HEK293 (cell line): ENCODE results near the gene PARP8.

ENCODE experiments used
- CTCF ChIA-PET: fragments of 350-600 bp; formaldehyde crosslinking; extraction: SDS; loops from one replicate; lab custom pipeline; 2021; ENCODE audit warnings: antibody characterized with exemption; lab: Yijun Ruan, JAX
- POLR2A ChIA-PET: fragments of 300-600 bp; formaldehyde crosslinking; extraction: SDS; loops from one replicate; lab custom pipeline; 2020; ENCODE audit warnings: antibody characterized with exemption, inconsistent platforms; lab: Yijun Ruan, JAX
- H3K27ac ChIP-seq: fragments of 200-500 bp; sonication (Bioruptor generic); 2 replicates; pipeline ENCODE4 v1.5.1; 2014; ENCODE audit warnings: low read depth, low read length, control low read depth, inconsistent platforms; ENCODE audit errors: extremely low read depth
- H3K36me3 ChIP-seq, 2 experiments: fragments of 200-500 bp in 1 of 2; sonication (Bioruptor generic) in 1 of 2; 1 replicate in 1 of 2; 2 replicates in 1 of 2; pipeline ENCODE4 v1.5.1; 2014 to 2017; ENCODE audit warnings: inconsistent platforms in 2 of 2, low read length in 2 of 2; ENCODE audit not compliant: control insufficient read depth in 2 of 2, insufficient read depth in 1 of 2
- H3K4me1 ChIP-seq: fragments of 200-500 bp; sonication (Bioruptor generic); 2 replicates; pipeline ENCODE4 v1.5.1; 2014; ENCODE audit warnings: mild to moderate bottlenecking, low read length, inconsistent platforms; ENCODE audit not compliant: control insufficient read depth, insufficient read depth
- H3K4me3 ChIP-seq: 2 replicates; pipeline ENCODE4 v1.5.1; 2011; ENCODE audit warnings: low read depth, mild to moderate bottlenecking, control low read depth, low read length, moderate library complexity
- H3K9me3 ChIP-seq: fragments of 200-500 bp; sonication (Bioruptor generic); 2 replicates; pipeline ENCODE4 v1.5.1; 2014; ENCODE audit warnings: low read depth, low read length, inconsistent platforms; ENCODE audit not compliant: control insufficient read depth, insufficient read depth
- BCL11A ChIP-seq: fragments of 450-650 bp; formaldehyde crosslinking; IDR thresholded peaks from 2 replicates; pipeline ENCODE4 v1.5.1; 2016; ENCODE audit warnings: low read depth, missing biosample characterization, missing genetic modification characterization
- GFI1B ChIP-seq: fragments of 450-650 bp; formaldehyde crosslinking; IDR thresholded peaks from 2 replicates; pipeline ENCODE4 v1.5.1; 2016; ENCODE audit warnings: missing biosample characterization, missing genetic modification characterization
- KLF1 ChIP-seq: fragments of 450-650 bp; formaldehyde crosslinking; IDR thresholded peaks from 2 replicates; pipeline ENCODE4 v1.5.1; 2016; ENCODE audit warnings: missing biosample characterization, missing genetic modification characterization
- KLF10 ChIP-seq: fragments of 450-650 bp; IDR thresholded peaks from 2 replicates; pipeline ENCODE4 v1.5.1; 2018; ENCODE audit warnings: missing biosample characterization, mild to moderate bottlenecking, missing genetic modification characterization
- OSR2 ChIP-seq: fragments of 450-650 bp; formaldehyde crosslinking; IDR thresholded peaks from 2 replicates; pipeline ENCODE4 v1.5.1; 2016; ENCODE audit warnings: missing biosample characterization, missing genetic modification characterization
- RBAK ChIP-seq: fragments of 450-650 bp; formaldehyde crosslinking; IDR thresholded peaks from 2 replicates; pipeline ENCODE4 v1.5.1; 2016; ENCODE audit warnings: missing biosample characterization, missing genetic modification characterization
- WT1 ChIP-seq: fragments of 450-650 bp; formaldehyde crosslinking; IDR thresholded peaks from 2 replicates; pipeline ENCODE4 v1.5.1; 2016; ENCODE audit warnings: missing biosample characterization, missing genetic modification characterization
- ZBTB7A ChIP-seq: fragments of 450-650 bp; formaldehyde crosslinking; IDR thresholded peaks from 2 replicates; pipeline ENCODE4 v1.5.1; 2016; ENCODE audit warnings: low read depth, missing biosample characterization, missing genetic modification characterization
- ZNF10 ChIP-seq: fragments of 450-650 bp; formaldehyde crosslinking; IDR thresholded peaks from 2 replicates; pipeline ENCODE4 v1.5.1; 2017; ENCODE audit warnings: missing biosample characterization, missing genetic modification characterization
- ZNF157 ChIP-seq: fragments of 450-650 bp; formaldehyde crosslinking; IDR thresholded peaks from 2 replicates; pipeline ENCODE4 v1.5.1; 2016; ENCODE audit warnings: missing biosample characterization, missing genetic modification characterization
- ZNF211 ChIP-seq: fragments of 450-650 bp; formaldehyde crosslinking; IDR thresholded peaks from 2 replicates; pipeline ENCODE4 v1.5.1; 2016; ENCODE audit warnings: low read depth, missing biosample characterization, missing genetic modification characterization
- ZNF24 ChIP-seq: fragments of 450-650 bp; formaldehyde crosslinking; IDR thresholded peaks from 2 replicates; pipeline ENCODE4 v1.5.1; 2016; ENCODE audit warnings: missing biosample characterization, missing genetic modification characterization
- ZNF311 ChIP-seq: fragments of 450-650 bp; formaldehyde crosslinking; IDR thresholded peaks from 2 replicates; pipeline ENCODE4 v1.5.1; 2017; ENCODE audit warnings: missing biosample characterization, missing genetic modification characterization, borderline replicate concordance
- ZNF324 ChIP-seq: fragments of 450-650 bp; formaldehyde crosslinking; IDR thresholded peaks from 2 replicates; pipeline ENCODE4 v1.5.1; 2016; ENCODE audit warnings: missing biosample characterization, missing genetic modification characterization
- ZNF350 ChIP-seq: fragments of 450-650 bp; formaldehyde crosslinking; IDR thresholded peaks from 2 replicates; pipeline ENCODE4 v1.5.0; 2017; ENCODE audit warnings: missing biosample characterization, mild to moderate bottlenecking, missing genetic modification characterization
- ZNF391 ChIP-seq: fragments of 450-650 bp; formaldehyde crosslinking; IDR thresholded peaks from 2 replicates; pipeline ENCODE4 v1.5.1; 2016; ENCODE audit warnings: low read depth, missing biosample characterization, missing genetic modification characterization, borderline replicate concordance
- ZNF426 ChIP-seq: fragments of 450-650 bp; formaldehyde crosslinking; IDR thresholded peaks from 2 replicates; pipeline ENCODE4 v1.5.1; 2017; ENCODE audit warnings: missing biosample characterization, missing genetic modification characterization, mild to moderate bottlenecking, inconsistent platforms, moderate library complexity
- ZNF530 ChIP-seq: fragments of 450-650 bp; formaldehyde crosslinking; IDR thresholded peaks from 2 replicates; pipeline ENCODE4 v1.5.1; 2016; ENCODE audit warnings: low read depth, missing biosample characterization, missing genetic modification characterization
- ZNF544 ChIP-seq: fragments of 450-650 bp; formaldehyde crosslinking; IDR thresholded peaks from 2 replicates; pipeline ENCODE4 v1.5.0; 2017; ENCODE audit warnings: missing biosample characterization, missing genetic modification characterization
- ZNF660 ChIP-seq: fragments of 450-650 bp; IDR thresholded peaks from 2 replicates; pipeline ENCODE4 v1.5.1; 2018; ENCODE audit warnings: missing biosample characterization, mild to moderate bottlenecking, missing genetic modification characterization
- ZNF76 ChIP-seq: fragments of 450-650 bp; formaldehyde crosslinking; IDR thresholded peaks from 2 replicates; pipeline ENCODE4; 2016; ENCODE audit warnings: low read depth, missing biosample characterization, missing genetic modification characterization, borderline replicate concordance
- TF ChIP-seq, protein P1 (sequence below): fragments of 450-650 bp; formaldehyde crosslinking; optimal IDR thresholded peaks from 2 replicates; pipeline ENCODE3; 2016; ENCODE audit warnings: missing biosample characterization, mild to moderate bottlenecking, missing genetic modification characterization
- TF ChIP-seq, protein P2 (sequence below): fragments of 450-650 bp; formaldehyde crosslinking; IDR thresholded peaks from 2 replicates; pipeline ENCODE4 v1.5.1; 2017; ENCODE audit warnings: missing biosample characterization, missing genetic modification characterization
- TF ChIP-seq, protein P3 (sequence below): fragments of 450-650 bp; formaldehyde crosslinking; IDR thresholded peaks from 2 replicates; pipeline ENCODE4 v1.5.1; 2016; ENCODE audit warnings: missing biosample characterization, missing genetic modification characterization

The PARP8 gene

DNA sequence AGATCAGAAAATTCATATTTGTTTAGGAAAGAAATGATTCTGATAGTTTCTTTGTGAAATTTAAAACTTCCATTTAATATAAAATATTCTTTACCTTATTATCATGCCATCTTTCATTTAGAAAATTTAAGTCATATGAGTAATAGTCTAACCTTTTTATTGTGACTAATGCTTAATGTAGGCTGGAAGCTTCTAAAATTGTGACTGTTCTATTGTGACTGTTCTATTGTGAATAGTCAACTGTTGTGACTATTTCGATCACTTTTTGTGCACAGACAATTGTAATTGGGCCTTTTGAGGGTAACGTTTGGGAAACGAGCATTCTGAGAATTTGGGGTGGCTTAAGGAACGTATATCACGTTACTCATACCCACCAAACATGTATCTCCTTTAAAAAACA lies 100.0 kb downstream of the PARP8 start (continued):
- TF ChIP-seq, protein P1, sequence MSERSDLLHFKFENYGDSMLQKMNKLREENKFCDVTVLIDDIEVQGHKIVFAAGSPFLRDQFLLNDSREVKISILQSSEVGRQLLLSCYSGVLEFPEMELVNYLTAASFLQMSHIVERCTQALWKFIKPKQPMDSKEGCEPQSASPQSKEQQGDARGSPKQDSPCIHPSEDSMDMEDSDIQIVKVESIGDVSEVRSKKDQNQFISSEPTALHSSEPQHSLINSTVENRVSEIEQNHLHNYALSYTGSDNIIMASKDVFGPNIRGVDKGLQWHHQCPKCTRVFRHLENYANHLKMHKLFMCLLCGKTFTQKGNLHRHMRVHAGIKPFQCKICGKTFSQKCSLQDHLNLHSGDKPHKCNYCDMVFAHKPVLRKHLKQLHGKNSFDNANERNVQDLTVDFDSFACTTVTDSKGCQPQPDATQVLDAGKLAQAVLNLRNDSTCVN (tag by site-specific recombination), result no peak
- no peak for TF ChIP-seq ZNF311

DNA sequence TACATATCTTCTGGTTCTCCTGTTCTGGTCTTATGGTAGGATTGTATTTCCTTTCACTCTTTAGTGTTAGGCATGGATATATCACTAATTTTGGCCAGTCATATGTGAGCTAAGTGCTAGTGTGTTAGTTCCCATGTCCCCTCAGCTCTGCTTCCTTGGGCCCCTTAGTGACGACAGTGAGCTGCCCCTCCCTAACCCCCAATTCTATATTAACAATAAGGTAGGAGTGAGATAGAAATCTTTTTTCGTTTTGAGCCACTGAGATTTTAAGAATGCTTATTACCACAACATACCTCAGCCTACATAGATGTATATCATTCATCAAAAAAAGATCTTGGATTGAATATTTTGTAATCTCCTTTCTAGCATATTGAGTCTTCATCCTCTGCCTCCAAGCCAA lies 100.5 kb downstream of the PARP8 start:
- CTCF ChIA-PET, result no interaction called here

DNA sequence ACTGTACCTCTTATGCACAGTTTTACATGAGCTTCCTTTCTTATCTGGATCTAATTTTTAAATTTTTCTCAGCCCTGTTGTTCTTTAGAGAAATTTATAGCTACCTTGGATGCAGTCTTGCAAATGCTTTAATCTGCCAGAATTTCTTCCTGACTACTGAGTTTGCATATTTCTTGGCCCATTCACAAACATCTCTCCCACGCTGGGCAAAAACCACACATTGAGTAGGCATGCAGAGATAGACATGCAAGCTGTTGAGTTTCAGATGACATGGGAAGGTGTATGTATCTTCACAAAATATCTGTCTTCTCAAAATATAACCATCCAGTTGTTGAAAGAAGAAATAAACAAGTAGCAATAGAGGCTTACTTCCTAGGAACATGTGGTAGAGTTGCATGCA lies 101.2 kb downstream of the PARP8 start:
- ChIA-PET POLR2A (no interaction called here), CTCF (interaction anchor here (0.6 to 1.2 kb wide), 3 partner anchors 8 to 757 kb away, joined by 3 read pairs; no protein-coding TSS in a partner anchor)
- no peaks in the 10 kb centered on the region for H3K4me1 ChIP-seq
- H3K27ac ChIP-seq, result no peak overlapping the region
- H3K9me3 ChIP-seq, result no peaks in the 10 kb centered on the region
- no peak for TF ChIP-seq ZBTB7A (tag by site-specific recombination)
- H3K36me3 ChIP-seq, result peaks cover 3 to 7% of the 10 kb centered on the region in 2 experiments
- no peak overlapping the region for H3K4me3 ChIP-seq

More for the DNA sequence above, 100.5 kb downstream of the PARP8 start:
- Histone ChIP-seq H3K36me3 (peaks cover 6 to 7% of the 10 kb centered on the region in 2 experiments), H3K4me3 (no peak overlapping the region), H3K4me1 (no peaks in the 10 kb centered on the region), H3K9me3 (no peaks in the 10 kb centered on the region), H3K27ac (no peak overlapping the region)
- POLR2A ChIA-PET, result no interaction called here
- TF ChIP-seq ZNF324 (tag by site-specific recombination) (no peak), ZNF544 (no peak), ZNF24 (tag by site-specific recombination) (no peak), GFI1B (no peak), KLF1 (tag by site-specific recombination) (no peak), ZNF76 (no peak), ZNF211 (tag by site-specific recombination) (no peak), RBAK (no peak), ZNF391 (no peak), KLF10 (tag by site-specific recombination) (no peak), BCL11A (tag by site-specific recombination) (no peak), ZNF350 (tag by site-specific recombination) (no peak)
- TF ChIP-seq, protein P2, sequence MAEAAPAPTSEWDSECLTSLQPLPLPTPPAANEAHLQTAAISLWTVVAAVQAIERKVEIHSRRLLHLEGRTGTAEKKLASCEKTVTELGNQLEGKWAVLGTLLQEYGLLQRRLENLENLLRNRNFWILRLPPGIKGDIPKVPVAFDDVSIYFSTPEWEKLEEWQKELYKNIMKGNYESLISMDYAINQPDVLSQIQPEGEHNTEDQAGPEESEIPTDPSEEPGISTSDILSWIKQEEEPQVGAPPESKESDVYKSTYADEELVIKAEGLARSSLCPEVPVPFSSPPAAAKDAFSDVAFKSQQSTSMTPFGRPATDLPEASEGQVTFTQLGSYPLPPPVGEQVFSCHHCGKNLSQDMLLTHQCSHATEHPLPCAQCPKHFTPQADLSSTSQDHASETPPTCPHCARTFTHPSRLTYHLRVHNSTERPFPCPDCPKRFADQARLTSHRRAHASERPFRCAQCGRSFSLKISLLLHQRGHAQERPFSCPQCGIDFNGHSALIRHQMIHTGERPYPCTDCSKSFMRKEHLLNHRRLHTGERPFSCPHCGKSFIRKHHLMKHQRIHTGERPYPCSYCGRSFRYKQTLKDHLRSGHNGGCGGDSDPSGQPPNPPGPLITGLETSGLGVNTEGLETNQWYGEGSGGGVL (tag by site-specific recombination), result no peak

DNA sequence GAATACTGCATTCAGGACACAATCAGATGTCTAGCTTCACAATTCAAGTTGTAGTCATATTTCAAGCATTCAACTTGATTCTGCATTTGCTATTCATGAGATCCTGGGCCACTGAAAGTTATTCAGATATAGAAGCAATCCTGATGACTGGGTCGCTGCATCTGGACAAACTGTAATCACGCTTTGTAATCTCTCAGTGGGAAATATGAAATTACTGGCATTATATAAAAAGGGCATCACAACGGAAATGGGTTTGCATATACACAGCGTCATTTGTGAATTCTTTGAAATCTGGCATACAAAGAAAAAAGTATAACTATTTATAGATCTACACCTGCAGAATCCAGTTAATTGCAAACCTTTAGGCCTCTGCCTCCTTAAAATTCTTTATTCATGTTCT lies 102.2 kb downstream of the PARP8 start:
- Histone ChIP-seq H3K4me3 (no peak overlapping the region), H3K36me3 (peaks cover 7 to 9% of the 10 kb centered on the region in 2 experiments; a peak in 2 of 3 replicates), H3K27ac (no peak overlapping the region), H3K4me1 (no peaks in the 10 kb centered on the region), H3K9me3 (no peaks in the 10 kb centered on the region; the same call in 1 of the 2 replicates)
- ChIA-PET POLR2A (no interaction called here), CTCF (interaction anchor here (0.6 to 1.2 kb wide), 3 partner anchors 9 to 1896 kb away, joined by 3 read pairs; no protein-coding TSS in a partner anchor)
- TF ChIP-seq ZNF530 (tag by site-specific recombination), result no peak
- TF ChIP-seq, protein P3, sequence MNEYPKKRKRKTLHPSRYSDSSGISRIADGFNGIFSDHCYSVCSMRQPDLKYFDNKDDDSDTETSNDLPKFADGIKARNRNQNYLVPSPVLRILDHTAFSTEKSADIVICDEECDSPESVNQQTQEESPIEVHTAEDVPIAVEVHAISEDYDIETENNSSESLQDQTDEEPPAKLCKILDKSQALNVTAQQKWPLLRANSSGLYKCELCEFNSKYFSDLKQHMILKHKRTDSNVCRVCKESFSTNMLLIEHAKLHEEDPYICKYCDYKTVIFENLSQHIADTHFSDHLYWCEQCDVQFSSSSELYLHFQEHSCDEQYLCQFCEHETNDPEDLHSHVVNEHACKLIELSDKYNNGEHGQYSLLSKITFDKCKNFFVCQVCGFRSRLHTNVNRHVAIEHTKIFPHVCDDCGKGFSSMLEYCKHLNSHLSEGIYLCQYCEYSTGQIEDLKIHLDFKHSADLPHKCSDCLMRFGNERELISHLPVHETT (tag by site-specific recombination), result no peak
- TF ChIP-seq OSR2 (tag by site-specific recombination), result no peak
- no peak for TF ChIP-seq ZNF426
- TF ChIP-seq ZNF660 (tag by site-specific recombination), result no peak
- TF ChIP-seq ZNF10 (tag by site-specific recombination), result no peak
- TF ChIP-seq ZBTB7A (tag by site-specific recombination), result no peak
- TF ChIP-seq ZNF157, result no peak
- TF ChIP-seq WT1 (tag by site-specific recombination), result no peak
